Stimulated activated CD4-positive, alpha-beta T cell treated with anti-CD3 and anti-CD28 coated beads, Interleukin-1b, Interleukin-23, amount 100 ng/mL, for 48 hours (primary cell): ENCODE measurements around the gene AKNA.
A peak's percentile ranks its signal among the peaks of the same experiment; 100 is the strongest.

Experiments used
- DNase-seq: peaks from one replicate; pipeline ENCODE4 v3.0.0-alpha.2; 2020

Gene AKNA

DNA sequence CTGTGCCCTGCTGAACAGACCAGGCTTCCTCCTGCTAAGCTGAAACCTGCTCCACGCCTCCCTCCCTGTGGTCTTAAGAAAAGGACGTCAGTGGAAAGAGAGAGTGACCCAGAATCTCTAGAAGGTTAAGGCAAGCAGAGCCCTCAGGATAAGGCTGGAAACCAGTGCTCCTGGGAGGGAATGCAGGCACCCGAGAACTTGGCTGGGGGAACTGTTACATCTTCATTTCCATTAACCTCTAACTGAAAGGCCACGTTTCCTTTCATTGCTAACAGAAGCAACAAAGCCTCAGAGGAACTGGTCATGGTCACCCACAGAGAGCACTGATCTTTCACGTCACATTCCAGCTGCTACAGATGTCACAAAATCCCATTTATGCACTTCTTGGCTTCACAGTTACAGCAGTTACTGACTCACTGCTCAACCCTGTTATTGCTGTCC, 26.1 kb upstream of the AKNA start:
- DNase-seq = no peak

DNA sequence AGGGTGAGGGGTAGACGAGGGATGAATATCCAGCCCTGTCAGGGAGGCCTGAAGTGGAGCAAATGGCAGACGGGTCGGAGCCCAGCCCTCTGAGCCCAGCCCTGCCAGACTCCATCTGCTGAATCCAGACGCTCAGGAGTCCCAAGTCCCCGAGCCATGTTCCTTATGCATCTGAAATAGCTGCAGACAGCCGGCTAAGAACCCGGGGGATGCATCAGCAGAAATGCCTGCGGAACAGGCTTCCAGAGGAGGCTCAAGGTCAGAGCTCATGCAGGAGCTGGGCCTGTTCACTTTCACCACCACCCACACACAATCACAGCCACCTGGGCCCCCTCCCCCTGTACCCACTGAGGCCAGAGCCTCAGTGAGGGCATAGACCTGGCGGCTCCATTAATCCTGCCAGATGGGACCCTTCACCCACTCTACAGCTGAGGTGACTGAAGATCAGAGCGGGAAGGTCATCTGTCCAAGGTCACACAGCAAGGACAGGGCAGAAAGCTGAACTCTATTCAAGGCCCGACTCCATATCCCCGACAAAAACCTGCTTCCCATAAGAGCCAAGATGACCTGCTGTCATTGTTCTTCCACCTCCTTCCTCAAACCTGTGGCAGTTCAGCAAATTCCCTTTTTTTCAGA, 24.4 kb upstream of the AKNA start:
- DNase-seq = no peak

DNA sequence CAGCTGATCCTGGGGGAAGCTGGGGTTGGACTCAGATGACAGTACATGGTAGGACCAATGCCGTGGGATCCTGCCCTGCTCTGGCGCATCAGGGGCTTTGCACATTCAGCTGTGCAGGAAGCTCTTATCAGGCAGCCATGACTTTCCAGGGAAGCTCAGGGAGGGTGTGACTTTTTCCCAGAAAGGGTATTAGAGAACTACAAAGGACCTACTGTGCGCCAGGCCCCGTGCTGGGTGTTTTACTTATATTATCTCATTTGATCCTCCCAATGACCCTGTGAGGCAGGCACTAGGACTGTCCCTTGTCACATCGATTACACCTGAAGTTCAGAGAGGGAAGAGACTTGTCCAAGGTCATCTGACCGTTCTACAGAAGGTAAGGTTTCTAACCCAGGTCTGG, 23.7 kb upstream of the AKNA start:
- no peak for DNase-seq

DNA sequence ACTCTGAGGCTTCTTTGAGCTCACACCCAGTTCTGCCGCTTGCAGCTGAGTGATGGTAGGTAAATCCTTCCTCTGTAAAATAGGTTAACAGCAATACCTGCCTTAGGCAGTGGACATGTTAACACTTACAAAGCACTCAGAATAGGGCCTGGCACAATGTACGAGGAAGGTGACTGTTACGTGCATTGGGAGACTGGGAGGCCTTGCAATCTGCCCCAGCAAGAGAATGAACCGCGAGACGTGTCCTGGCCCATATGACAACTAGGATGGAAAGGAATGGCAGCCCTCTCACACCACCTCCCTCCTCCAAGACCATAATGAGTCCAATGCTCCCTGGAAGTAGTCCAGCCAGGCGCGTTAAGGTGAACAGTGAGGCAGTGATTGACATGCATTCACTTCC, 23.1 kb upstream of the AKNA start:
- no peak for DNase-seq

DNA sequence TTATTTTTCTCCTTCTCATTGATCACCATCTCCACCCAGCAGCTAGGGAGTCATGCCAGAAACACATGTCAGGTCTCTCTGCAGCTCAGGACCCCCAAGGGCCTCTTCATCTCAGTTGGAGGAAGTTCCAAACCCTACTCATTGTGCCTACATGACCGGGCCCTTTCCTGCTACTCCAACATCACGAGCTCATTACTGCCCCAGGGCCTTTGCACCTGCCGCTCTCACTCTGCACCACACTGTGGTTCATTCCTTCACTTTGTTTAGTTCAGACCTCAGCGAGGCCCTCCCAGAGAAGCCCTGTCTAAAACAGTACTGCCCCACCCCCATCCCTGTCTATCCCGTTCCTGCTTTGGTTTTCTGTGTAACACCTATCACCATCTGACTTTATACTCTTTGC, 22.1 kb upstream of the AKNA start:
- DNase-seq = no peak

DNA sequence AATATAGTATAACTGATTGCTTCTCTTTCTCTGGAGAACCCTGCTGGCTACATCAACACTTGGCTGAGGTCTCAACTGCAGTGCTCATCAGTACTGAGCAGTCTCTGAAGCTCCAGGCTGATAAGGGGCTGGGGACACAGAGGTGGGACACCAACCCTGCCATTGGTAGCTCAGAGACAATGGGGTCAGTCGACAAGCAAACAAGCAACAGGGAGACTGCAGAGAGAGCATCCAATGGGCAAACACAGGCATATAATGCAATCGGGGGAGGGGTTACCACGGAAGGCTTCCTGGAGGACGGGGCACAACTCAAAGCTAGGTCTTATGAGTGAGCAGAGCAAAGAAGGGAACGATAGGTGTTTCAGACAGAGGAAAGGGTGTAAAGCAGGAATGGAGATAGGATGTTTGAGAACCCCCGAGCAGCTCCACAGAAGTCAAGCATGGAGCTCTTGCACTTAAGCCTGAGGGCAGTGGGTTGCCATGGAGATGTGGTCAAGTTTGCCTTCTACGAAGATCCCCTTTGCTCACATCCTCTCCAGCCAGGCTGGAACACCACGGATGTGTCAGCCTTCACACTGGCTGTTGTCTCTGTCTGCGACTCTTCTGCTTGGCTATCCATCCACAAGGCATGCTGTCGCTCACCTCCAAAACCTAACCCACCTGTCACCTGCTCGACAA, 21.5 kb upstream of the AKNA start:
- no peak for DNase-seq

DNA sequence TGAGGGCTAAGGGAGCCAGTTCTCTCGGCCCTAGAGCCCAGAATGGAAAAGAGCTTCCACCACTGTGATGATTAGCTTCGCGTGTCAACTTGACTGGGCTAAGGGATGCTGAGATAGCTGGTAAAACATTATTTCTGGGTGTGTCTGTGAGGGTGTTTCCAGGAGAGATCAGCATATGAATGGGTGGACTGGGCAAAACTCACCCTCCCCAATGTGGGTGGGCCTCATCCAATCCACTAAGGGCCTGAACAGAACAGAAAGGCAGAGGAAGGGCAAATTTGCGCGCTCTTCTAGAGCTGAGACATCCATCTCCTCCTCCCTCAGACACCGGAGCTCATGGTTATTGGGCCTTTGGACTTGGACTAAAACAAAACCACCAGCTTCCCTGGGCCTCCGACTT, 20.9 kb upstream of the AKNA start:
- no peak for DNase-seq

DNA sequence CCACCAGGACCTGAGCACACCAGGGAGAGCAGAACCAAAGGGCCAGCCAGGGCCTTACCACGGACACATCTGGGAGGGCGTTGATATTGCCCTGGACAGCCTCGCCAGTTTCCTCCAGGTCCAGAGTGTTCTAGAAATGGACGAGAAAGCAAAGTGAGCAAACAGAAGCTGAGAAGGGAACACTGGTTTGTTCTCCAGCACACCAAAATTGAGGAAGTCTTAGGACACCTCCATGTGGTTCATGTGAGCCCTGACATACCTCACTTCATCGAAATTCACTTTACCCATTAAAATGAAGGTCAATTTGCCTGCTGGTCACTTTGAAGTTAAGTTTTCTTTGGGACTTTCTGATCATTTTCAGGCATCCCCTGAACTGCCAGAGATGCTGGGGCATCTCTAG, 20.1 kb upstream of the AKNA start:
- DNase-seq = no peak

DNA sequence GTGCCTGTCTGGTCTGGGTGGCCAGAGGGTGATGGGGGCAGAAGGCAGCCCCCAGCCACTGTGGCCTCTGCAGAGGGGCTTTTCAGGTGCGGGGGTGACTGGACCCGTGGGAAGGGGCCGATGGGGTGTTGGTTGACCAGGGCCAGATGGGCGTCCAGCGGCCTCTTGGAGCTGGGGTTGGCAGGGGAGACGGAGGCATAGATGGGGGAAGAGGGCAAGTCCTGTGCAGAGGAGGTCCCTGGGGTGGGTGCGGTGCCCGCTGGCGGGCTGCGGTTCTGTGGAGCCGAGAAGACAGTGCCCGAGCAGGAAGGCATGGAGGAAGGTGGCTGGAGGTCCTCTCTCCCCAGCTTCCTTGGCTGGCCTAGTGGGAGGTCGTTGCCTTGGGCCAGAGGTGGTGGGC, 18.7 kb upstream of the AKNA start:
- no peak for DNase-seq

DNA sequence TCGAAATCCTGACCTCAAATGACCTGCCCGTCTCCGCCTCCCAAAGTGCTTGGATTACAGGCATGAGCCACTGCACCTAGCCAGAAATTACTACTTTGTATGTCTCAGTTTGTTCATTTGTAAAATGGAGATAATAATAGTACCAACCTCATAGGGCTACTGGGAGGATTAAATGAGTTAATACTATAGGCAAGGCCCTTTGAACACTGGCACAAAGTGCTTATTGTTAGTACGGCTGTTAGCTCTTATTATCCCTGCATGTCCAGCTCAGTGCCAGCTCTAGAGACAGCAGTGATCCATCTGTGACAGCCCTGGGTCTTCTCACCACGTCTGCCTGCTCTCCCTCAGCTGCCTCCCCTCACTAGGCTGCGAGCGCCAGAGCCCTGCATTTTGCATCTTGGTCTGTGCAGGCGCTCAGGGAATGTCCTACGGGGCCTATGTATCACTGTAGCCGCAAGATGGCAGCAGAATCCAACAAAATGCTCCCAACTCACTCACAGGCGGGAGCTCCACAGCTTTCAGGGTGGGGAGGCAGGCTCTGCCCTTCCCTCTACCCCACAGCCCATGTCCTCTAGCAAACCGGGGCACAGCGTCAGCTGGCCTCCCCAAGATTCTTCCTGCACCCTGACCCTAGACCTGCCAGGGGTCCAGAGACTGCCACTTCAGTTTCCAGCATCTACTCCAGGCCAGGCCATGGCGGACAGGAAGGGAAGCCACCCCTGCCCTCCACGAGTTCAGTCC, 17.7 kb upstream of the AKNA start:
- DNase-seq = peak; percentile 77

DNA sequence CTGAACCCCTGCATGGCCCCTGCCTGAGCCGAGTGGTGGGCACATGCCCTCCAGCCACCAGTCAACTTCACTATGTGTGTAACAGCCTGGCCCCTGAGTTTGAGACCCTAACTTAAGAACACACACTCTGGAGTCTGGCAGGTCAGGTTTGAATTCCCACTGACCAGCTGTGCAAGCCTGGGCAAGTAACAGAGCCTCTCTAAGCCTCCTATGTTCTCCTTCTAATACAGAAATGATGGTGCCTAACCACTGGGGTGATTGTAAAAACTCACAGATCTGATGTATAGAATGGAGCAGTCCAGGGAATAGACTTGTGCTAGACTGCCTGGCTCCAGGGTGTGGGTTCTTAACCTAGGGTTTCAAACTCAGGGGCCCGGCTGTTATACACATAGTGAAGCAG, 16.7 kb upstream of the AKNA start:
- no peak for DNase-seq

DNA sequence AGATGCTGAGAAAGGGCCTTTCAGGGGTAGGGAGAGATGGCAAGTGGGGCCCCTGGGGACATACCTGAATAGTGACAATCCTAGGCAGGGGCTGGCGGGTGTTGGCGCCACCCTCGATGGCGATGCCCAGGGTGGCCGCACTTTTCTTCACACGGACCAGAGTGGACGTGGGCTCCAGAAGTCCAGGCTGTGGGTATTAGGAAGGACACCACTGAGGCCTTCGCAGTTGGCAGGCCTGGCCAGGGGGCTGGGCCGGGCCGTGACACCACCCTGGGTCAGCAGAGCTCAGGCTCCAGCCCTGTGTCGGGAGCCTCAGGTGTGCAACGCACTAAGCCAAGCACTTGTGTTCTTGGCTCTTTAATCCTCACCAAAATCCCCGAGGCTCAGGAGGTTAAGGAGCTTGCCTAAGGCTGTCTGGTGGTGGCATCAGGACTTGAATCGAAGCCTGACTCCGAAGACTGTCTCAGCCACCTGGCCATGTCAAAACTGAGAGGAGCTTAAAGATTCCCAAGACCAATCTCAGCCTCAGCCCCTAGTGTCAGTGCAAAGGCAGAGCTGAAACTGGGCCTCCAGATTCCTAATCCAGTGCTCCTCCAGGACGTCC, 15.5 kb upstream of the AKNA start:
- no peak for DNase-seq

DNA sequence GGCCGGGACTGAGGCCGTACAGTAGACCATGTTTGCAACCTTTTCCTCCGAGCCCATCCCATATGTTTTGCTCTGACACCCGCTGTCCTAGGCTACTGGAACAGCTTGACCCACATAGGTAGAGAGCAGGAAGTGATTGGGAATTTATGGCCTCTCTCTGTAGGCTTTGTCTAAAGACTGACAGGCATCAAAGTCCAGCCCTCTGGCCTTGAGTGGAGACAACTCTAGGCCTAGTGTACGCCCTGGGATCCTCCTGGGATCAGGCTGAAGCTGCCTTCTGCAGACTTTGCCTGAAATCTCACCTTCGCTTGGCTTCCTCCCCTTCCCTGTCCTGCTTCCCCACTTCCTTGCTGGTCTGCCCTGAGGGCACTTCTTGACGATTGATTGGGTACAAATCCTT, 13.6 kb upstream of the AKNA start:
- DNase-seq = no peak

DNA sequence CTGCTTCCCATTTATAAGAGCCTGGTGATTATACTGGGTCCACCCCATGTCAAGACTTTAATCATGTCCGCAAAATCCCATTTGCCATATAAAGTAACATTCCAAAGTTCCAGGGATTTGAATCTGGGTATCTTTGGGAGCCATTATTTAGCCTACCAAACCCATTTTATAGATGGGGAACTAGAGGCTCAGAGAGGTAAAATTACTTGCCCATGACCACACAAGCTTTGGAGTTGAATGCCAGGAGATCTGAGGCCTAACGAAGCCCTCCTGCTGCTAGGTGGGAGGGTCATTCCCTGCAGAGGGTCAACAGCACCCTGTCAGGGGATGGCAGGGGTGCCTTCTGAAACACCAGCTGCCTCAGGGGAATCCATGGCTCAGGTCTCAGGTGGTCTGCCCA, 13.0 kb upstream of the AKNA start:
- DNase-seq = no peak

DNA sequence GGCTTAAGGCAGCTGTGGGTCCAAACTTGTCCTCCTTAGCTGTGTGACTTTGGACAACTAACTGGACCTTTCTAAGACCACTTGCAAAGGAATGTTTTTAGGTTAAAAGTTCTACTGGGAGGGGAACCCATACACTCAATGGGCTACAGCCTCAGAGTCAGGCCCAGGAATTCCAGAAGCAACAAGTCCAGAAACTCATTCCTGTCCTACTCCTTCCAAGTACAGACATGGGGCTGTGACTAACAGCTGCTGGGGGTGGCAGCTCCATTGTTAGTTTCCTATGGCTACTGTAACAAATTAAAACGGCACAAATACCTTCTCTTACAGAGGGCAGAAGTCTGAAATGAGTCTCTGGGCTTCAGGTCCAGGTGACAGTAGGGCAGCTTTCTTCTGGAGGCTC, 12.4 kb upstream of the AKNA start:
- DNase-seq = no peak

DNA sequence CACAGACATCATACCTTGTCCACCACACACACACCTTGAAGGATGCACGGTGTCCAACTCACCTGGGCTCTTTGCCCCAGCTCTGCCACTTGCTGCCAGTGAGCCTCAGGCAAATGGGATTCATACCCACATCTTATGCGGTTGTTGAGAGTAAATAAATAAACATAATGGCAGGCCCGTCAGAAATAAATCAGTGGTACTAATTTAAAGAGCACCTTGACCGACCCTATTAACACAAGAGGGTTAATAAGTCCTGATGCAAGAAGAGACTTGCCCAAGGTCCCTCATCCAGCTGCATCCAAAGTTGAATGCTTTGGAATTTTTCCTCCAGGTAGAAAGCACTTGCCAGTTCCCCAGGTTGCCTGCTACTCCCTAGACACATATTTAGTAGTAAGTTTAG, 11.6 kb upstream of the AKNA start:
- DNase-seq = no peak

DNA sequence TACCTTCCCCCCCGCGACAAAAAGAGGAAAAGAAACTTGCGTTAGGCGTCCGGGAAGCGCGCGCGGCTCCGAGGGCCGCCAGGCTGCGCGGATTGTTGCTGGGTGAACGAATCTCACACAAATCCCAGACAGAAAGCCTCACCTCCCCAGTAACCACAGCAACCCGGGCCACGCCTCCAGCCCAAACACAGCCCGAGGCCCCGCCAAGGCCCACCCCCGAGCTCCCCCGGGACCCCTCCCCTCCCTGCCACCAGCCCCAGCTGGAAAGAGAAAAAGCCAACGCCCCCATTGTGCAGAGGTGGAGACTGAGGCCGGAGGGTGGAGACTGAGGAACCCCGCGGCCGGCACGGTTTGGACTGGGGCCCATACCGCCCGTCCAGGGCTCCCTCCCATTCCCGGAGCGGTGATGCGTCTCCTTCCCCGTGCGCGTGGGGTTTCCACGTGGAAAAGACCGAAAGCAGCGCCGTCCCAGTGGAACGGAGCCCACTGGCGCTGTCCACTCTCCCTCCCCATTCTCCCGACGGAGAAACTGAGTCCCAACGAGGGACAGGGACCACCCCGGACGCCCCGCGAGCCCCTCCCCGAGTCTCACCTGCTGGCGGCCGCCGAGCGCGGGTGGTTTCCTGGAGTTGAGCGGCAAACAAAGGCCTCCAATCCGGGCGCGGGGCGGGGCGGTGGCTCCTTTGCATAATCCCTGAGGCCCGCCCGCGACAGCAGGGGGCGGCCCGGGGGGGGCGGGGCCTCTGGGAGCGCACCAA, 10.2 kb upstream of the AKNA start:
- DNase-seq = peak; percentile 94

DNA sequence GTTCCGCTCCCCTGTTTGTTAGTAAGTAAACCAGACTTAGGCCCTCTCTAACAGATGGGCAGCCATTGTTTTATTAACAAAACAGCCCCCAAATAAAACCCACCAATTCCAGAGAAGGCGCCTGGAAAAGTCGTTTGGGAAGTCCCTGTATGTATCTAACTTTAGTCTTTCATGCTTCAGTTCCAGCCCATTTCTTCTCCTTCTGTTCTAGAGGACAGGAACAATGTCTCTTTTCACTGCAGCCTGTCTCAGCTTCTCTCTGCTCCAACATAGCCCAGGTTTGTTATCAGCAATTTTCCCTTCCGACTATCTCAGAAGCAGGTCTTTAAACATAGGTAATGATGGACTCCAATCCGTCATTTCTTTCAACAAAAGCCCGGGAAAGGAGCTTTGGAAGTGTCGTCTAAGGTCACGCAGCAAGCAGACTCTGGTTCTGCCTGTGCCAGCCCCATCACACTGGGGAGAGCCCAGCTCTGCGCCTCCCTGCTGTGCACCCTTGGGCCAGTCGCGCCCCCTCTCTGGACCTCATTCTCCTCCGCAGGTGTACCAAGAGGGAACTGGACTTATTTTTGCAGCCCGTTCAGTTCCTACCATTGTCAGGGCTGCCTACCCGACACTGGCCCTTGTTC, 9.6 kb upstream of the AKNA start:
- no peak for DNase-seq

DNA sequence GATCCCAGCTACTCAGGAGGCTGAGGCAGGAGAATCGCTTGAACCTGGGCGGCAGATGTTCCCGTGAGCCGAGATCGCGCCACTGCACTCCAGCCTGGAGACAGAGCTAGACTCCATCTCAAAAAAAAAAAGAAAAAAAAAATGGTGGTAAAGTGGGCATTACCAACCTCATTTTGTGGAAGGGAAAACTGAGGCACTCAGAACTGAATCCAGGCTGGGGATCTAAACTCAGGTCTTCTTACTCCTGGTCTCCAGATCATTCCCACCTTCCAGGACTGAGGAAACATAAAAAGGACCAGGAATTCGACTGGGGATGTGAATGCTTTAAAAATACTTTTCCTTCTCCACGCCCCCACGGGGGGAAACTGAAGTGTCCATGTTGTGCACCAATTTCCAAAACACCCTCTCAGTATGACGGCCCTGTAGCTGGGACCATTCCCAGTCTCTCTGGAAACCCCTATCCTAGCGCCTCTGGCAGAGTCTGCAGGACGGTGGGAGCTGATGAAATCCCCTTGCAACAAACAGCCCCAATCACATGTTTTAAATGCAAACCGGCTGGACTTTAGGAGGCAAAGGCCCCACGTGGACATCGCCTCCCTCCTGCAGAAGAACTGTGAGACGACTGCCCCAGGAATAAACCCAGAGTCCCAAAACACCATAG, 8.9 kb upstream of the AKNA start:
- no peak for DNase-seq

DNA sequence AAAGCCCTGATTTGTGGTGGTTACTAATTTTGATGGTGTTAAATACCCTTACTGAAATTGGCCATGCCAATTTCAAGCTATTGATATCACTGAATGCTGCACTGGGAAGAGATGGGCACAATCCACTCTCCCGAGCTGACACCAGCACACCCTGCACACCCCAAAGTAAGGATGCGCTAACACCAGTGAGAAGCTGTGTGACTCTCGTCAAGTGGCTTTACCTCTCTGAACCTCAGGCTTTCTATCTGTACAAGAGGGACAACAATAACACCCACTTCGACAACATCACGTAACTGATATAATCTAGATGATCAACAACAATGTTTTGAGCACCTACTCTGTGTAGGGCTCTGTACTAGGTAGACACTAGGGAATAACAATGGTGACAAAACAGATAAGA, 8.0 kb upstream of the AKNA start:
- DNase-seq = no peak

DNA sequence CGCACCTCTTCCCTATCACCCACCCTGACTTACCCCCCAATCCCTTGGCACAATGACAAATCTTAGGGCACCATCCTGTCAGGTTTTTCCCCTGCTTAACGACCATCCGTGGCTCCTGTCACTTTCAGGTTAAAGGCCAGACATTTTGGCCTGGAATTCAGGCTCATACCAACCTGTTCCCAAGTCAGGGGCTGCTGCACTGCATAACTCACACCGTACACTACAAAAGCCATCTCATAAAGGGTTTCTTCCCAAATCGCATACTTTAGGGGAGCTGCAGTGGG, 7.5 kb upstream of the AKNA start:
- DNase-seq = no peak

DNA sequence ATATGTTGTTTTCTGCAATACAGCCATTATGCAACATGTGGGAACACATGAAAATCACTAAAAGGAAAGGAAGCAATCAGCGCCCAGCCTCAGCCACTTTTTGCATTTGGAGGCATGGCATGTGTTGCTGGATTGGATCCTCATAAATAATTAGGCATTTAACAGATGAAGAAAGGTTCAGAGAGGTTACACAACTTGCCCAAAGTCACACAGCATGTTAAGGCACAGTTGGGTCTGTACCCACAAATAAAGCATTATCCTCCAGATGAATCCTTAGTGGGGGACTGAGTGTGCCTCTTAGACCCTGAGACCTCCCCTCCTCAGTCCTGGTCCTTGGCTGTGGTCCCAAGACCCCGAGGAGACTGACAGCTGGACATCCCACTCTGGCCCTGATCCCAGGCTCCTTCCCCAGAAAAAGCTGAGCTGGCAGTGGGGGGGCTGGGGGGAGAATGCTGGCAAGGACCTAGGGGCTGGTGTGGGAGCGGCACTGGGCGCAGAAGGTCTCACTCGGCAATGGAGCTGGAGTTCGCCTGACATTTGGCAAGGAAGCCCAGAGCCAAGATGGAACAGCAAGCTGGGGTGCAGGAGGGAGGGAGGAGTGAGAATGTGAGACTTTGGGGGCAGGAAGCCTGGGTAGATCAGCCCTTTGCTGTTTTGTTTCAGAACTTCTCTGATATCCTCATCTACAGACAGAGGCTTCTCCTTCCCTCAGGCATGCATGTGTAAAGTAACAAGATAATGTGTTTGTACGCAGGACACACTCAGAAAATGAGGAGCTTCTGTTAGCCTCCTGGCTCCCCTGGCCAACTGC, 6.9 kb upstream of the AKNA start:
- DNase-seq = no peak
